AG09319 (cell line): ENCODE measurements around the gene MED17.
"Not testable (repeated sequence)": the region's sequence is repeated elsewhere in the genome, so short reads cannot be mapped to it uniquely, and the experiment has no call there.

Experiments
- DNase-seq: peaks from one replicate; pipeline ENCODE4 v3.0.0-alpha.2; 2010; ENCODE audit warnings: low read depth; ENCODE audit errors: extremely low read depth
- TF ChIP-seq, protein P1 (sequence below): IDR thresholded peaks from 2 replicates; pipeline ENCODE4 v1.5.1; 2011; ENCODE audit warnings: low read depth, mild to moderate bottlenecking, inconsistent platforms, low read length, moderate library complexity

Gene MED17

DNA sequence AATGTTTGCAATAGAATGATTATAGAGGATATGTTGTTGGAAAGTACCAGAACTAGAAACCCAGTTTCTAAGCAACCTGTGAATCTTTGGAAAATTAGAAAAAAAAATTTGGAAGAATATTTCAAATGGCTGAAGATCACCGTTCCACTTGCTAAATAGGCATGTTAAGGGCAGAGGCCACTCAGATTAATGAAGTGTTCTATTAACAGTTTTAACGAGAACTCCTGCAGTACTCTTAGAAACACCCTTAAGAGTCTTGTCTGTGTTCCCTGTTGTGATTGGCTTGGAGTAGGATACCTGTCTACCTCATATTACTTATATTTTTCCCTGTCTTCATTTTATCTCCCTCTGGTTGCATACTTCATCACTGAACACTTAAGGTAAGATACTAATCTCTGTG, 38.0 kb upstream of the MED17 start:
- no peak for DNase-seq
- TF ChIP-seq, protein P1, sequence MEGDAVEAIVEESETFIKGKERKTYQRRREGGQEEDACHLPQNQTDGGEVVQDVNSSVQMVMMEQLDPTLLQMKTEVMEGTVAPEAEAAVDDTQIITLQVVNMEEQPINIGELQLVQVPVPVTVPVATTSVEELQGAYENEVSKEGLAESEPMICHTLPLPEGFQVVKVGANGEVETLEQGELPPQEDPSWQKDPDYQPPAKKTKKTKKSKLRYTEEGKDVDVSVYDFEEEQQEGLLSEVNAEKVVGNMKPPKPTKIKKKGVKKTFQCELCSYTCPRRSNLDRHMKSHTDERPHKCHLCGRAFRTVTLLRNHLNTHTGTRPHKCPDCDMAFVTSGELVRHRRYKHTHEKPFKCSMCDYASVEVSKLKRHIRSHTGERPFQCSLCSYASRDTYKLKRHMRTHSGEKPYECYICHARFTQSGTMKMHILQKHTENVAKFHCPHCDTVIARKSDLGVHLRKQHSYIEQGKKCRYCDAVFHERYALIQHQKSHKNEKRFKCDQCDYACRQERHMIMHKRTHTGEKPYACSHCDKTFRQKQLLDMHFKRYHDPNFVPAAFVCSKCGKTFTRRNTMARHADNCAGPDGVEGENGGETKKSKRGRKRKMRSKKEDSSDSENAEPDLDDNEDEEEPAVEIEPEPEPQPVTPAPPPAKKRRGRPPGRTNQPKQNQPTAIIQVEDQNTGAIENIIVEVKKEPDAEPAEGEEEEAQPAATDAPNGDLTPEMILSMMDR, result no peak

- DNase-seq, result no peak
- TF ChIP-seq, protein P1, result no peak
Observed at GRCh38 chr11:93747122-93747521, 37.0 kb upstream of the MED17 start.

DNA sequence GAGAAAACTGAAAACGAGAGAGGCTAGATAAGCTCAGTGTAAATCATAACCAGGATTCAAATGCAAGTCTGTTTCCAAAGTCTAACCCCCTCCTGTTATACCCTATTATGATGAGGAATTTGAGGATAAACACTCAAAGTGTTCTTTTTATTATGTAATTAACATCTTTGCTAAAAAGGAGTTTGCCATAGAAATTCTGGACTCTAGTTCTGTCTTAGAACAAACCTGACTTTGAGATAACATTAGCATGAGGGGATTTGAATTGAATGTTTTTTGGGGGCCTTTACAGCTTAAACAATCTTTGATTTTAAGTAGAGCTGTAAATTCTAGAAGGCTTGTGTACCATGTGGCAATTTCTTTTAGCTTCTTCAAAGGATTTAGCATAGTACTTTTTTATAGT, 33.1 kb upstream of the MED17 start:
- TF ChIP-seq, protein P1, result no peak
- no peak for DNase-seq

DNA sequence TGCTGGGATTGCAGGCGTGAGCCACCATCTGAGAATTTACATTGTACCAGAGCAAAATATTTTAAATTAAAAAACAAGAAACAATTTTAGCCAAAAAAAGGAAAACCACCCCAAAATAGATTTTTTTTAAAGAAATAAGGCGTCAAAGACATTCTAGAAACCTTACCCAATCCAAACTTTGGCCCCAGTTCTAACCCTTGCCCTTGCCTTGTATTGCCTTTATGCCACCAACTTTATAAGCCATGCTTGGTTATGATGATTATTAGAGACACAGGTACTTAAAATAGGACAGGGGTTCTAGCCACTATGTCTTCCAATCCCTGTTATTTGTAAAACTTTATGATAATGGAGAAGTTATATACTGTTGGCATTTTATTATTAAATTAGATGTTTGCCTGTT, 30.8 kb upstream of the MED17 start:
- no peak for DNase-seq
- TF ChIP-seq, protein P1, result no peak

- DNase-seq, result no peak
- TF ChIP-seq, protein P1, result no peak
Observed at GRCh38 chr11:93756748-93757147, 27.3 kb upstream of the MED17 start.

DNA sequence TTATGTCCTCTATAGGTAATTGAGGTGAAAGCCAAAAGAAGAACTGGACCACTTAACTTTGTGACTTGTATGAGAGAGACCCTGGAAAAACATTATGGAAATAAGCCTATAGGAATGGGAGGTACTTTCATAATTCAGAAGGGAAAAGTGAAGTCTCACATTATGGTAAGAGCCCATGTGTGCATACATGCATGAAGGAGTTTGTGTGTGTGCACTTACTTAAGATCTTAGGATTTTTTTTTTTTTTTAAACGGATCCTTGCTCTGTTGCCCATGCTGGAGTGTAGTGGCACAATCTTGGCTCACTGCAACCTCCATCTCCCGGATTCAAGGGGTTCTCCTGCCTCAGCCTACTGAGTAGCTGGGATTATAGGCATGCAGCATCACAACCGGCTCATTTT, 26.8 kb upstream of the MED17 start:
- DNase-seq, result no peak
- TF ChIP-seq, protein P1, result no peak

- DNase-seq, result no peak
- TF ChIP-seq, protein P1, result no peak
Observed at GRCh38 chr11:93757924-93758865, 25.9 kb upstream of the MED17 start.

- DNase-seq, result not testable (repeated sequence)
Observed at GRCh38 chr11:93759123-93759522, 25.0 kb upstream of the MED17 start.
